ENCODE measurements around the gene HTR1E.
"Not testable (repeated sequence)": the region's sequence is repeated elsewhere in the genome, so short reads cannot be mapped to it uniquely, and the experiment has no call there.

Gene HTR1E

DNA sequence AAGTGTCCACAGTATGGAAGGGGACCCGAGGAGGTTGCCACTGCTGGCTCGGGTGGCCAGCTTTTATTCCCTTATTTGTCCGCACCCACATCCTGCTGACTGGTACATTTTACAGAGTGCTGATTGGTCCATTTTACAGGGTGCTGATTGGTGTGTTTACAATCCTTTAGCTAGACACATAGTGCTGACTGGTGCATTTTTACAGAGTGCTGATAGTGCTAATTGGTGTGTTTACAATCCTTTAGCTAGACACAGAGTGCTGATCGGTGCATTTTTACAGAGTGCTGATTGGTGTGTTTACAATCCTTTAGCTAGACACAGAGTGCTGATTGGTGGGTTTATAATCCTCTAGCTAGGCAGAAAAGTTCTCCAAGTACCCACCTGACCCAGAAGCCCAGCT lies 65.1 kb downstream of the HTR1E start:
- H3K9me3 ChIP-seq (ENCODE audit: control insufficient read depth, low read length); H3K9ac ChIP-seq (ENCODE audit: low read length); H3K36me3 ChIP-seq (ENCODE audit: control insufficient read depth, insufficient read depth, low read length); H3K4me3 ChIP-seq (ENCODE audit: low read length); H3K4me1 ChIP-seq (ENCODE audit: control insufficient read depth, insufficient read depth, low read length); H3K27me3 ChIP-seq (ENCODE audit: control insufficient read depth, insufficient read depth, low read length): not testable (repeated sequence)

DNA sequence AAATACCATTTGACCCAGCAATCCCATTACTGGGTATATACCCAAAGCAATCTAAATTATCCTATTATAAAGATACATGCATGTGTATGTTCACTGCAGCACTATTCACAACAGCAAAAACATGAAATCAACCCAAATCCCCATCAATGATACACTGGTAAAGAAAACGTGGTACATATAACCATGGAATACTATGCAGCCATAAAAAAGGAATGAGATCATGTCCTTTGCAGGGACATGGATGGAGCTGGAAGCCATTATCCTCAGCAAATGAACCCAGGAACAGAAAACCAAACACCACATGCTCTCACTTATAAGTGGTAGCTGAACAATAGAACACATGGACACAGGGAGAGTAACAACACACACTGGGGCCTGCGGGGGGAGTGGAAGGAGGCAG lies 69.2 kb downstream of the HTR1E start:
- not testable (repeated sequence) for H3K36me3 ChIP-seq (ENCODE audit: control insufficient read depth, insufficient read depth, low read length); H3K27me3 ChIP-seq (ENCODE audit: control insufficient read depth, insufficient read depth, low read length); H3K9ac ChIP-seq (ENCODE audit: low read length); H3K4me3 ChIP-seq (ENCODE audit: low read length); H3K9me3 ChIP-seq (ENCODE audit: control insufficient read depth, low read length); H3K4me1 ChIP-seq (ENCODE audit: control insufficient read depth, insufficient read depth, low read length)

DNA sequence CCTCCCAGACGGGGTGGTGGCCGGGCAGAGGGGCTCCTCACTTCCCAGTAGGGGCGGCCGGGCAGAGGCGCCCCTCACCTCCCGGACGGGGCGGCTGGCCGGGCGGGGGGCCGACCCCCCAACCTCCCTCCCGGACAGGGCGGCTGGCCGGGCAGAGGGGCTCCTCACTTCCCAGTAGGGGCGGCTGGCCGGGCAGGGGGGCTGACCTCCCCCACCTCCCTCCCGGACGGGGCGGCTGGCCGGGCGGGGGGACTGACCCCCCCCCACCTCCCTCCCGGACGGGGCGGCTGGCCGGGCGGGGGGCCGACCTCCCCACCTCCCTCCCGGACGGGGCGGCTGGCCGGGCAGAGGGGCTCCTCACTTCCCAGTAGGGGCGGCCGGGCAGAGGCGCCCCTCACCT lies 72.3 kb downstream of the HTR1E start:
- not testable (repeated sequence) for H3K9ac ChIP-seq (ENCODE audit: low read length); H3K4me3 ChIP-seq (ENCODE audit: low read length); H3K36me3 ChIP-seq (ENCODE audit: control insufficient read depth, insufficient read depth, low read length); H3K9me3 ChIP-seq (ENCODE audit: control insufficient read depth, low read length); H3K4me1 ChIP-seq (ENCODE audit: control insufficient read depth, insufficient read depth, low read length); H3K27me3 ChIP-seq (ENCODE audit: control insufficient read depth, insufficient read depth, low read length)

DNA sequence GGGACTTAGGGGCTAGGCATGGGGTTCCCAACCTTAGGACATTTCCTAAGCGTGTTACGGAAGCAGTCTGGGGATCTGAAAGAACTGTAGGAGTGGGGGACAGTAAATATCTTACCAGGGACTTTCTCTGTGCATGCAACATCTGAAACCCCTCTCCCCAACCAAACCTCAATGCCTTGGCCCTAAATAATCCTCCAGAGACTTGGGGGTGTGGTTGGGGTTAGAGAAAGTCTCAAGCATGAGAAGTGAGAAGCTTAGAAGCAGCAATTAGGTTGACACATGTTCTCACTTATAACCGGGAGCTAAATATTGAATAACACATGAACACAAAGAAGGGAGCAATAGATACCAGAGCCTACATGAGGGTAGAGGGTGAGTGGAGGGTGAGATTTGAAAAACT lies 74.7 kb downstream of the HTR1E start:
- H3K27me3 ChIP-seq (ENCODE audit: control insufficient read depth, insufficient read depth, low read length) = no peaks in the 10 kb centered on the region
- H3K36me3 ChIP-seq (ENCODE audit: control insufficient read depth, insufficient read depth, low read length) = no peaks in the 10 kb centered on the region
- no peaks in the 10 kb centered on the region for H3K4me1 ChIP-seq (ENCODE audit: control insufficient read depth, insufficient read depth, low read length)
- no peak overlapping the region for H3K9ac ChIP-seq (ENCODE audit: low read length)
- no peak overlapping the region for H3K4me3 ChIP-seq (ENCODE audit: low read length)
- H3K9me3 ChIP-seq (ENCODE audit: control insufficient read depth, low read length) = no peaks in the 10 kb centered on the region

DNA sequence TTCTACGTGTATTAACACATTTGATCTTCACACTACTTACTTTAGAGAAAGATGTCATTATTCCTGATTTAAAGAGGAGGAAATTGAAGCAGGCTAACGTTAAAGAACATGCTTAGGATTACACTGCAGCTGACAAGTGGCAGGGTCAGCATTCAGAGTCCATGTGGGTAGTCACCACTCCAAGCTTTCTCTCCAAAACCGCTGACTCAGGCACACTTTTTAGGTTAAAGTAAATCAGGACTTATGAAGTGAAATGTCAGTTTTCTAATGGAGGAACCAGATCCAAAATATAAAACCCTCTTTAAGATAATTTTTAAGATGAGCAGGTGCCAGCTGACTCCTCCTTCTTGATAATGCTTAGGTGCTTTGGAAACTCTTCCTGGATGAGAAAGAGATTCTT lies 75.4 kb downstream of the HTR1E start:
- Histone ChIP-seq H3K9ac (ENCODE audit: low read length) (no peak overlapping the region), H3K4me1 (ENCODE audit: control insufficient read depth, insufficient read depth, low read length) (no peaks in the 10 kb centered on the region), H3K9me3 (ENCODE audit: control insufficient read depth, low read length) (no peaks in the 10 kb centered on the region), H3K4me3 (ENCODE audit: low read length) (no peak overlapping the region), H3K36me3 (ENCODE audit: control insufficient read depth, insufficient read depth, low read length) (no peaks in the 10 kb centered on the region), H3K27me3 (ENCODE audit: control insufficient read depth, insufficient read depth, low read length) (no peaks in the 10 kb centered on the region)

DNA sequence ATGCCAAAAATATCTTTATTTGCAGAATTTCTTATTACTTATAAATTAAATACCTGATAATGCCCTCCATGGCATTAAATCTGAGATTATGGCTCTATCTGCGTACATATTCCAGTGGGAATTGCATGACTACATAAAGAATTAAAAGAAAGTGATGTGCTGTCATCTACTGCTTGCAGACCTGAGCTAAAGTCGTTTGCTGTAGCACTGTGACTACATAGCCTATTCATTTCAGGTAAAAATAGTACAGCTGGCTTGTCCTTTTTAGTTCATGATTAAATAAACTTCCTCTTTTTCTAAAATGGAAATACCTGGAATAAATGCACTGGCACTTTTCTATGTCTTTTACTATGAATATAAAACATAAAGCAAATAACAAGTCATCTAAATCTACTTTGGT lies 79.4 kb downstream of the HTR1E start:
- peaks cover 5% of the 10 kb centered on the region for H3K4me1 ChIP-seq (ENCODE audit: control insufficient read depth, insufficient read depth, low read length)
- no peak overlapping the region for H3K4me3 ChIP-seq (ENCODE audit: low read length)
- H3K9ac ChIP-seq (ENCODE audit: low read length) = no peak overlapping the region
- H3K9me3 ChIP-seq (ENCODE audit: control insufficient read depth, low read length) = no peaks in the 10 kb centered on the region
- H3K36me3 ChIP-seq (ENCODE audit: control insufficient read depth, insufficient read depth, low read length) = no peaks in the 10 kb centered on the region
- no peaks in the 10 kb centered on the region for H3K27me3 ChIP-seq (ENCODE audit: control insufficient read depth, insufficient read depth, low read length)

DNA sequence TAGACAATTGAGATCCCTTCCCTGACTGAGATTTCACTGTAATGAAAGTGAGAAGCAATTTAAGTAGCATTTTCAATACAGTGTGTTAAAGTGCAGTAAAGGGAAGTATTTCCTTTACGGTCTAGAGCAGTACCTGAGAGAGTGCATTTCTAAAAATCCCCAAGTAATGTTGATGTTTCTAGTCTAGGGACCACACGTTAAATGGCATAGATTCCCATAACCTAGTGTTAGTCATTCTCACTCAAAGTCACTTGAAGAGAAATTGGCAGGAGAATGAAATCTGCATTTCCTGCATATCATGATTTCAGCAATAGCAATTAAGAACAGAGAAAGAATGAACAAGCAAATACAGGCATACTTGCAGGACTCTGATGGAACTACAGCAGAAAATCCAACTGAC lies 89.7 kb downstream of the HTR1E start:
- no peaks in the 10 kb centered on the region for H3K27me3 ChIP-seq (ENCODE audit: control insufficient read depth, insufficient read depth, low read length)
- no peaks in the 10 kb centered on the region for H3K4me1 ChIP-seq (ENCODE audit: control insufficient read depth, insufficient read depth, low read length)
- H3K36me3 ChIP-seq (ENCODE audit: control insufficient read depth, insufficient read depth, low read length) = no peaks in the 10 kb centered on the region
- H3K4me3 ChIP-seq (ENCODE audit: low read length) = no peak overlapping the region
- H3K9ac ChIP-seq (ENCODE audit: low read length) = no peak overlapping the region
- no peaks in the 10 kb centered on the region for H3K9me3 ChIP-seq (ENCODE audit: control insufficient read depth, low read length)

DNA sequence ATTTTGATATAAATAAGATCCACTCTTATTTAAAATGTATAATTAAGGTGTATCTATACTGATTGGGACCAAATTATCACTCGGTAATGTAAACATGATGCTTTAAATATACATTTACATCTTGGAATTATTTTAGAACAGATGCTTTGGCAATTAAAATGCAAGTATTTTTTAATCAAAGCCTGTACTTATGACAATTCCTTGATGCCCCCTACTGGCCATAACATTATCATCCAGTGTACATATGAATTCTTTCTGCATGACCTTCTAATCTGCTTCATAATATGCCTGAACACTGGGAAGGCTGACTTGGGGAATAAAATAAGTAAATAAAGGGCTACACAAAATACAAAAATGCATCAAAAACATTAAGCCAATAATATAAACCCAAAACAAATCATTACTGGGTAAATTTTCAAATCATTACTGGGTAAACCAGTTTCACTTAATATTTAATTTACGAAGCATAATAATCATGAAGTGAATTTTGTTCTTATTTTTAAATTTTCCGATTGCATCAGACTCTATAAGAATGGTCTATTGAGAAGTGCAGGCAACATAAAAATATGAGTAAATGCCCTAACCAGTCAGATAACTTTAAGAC lies 92.5 kb downstream of the HTR1E start:
- no peak overlapping the region for H3K4me3 ChIP-seq (ENCODE audit: low read length)
- no peaks in the 10 kb centered on the region for H3K36me3 ChIP-seq (ENCODE audit: control insufficient read depth, insufficient read depth, low read length)
- no peaks in the 10 kb centered on the region for H3K4me1 ChIP-seq (ENCODE audit: control insufficient read depth, insufficient read depth, low read length)
- H3K9me3 ChIP-seq (ENCODE audit: control insufficient read depth, low read length) = no peaks in the 10 kb centered on the region
- H3K9ac ChIP-seq (ENCODE audit: low read length) = no peak overlapping the region
- no peaks in the 10 kb centered on the region for H3K27me3 ChIP-seq (ENCODE audit: control insufficient read depth, insufficient read depth, low read length)

DNA sequence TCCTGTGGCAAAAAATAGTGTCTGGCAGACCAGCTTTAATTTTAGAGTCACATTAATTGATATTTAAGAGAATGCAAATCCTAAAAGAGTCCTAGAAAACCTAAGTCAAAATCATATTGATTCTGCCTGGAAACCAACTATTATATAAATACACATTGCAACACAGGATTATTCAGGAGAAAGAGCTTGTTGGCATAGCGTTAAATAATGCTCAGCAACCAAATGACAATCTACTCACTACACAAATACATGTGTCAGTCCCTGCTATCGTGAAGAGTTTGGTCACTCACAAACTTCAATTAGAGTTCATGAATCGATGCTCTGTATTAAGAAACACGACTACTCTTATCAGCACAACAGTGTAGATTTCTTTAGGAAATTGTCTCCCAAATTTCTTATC lies 103.4 kb downstream of the HTR1E start:
- Histone ChIP-seq H3K9ac (ENCODE audit: low read length) (no peak overlapping the region), H3K36me3 (ENCODE audit: control insufficient read depth, insufficient read depth, low read length) (no peaks in the 10 kb centered on the region), H3K27me3 (ENCODE audit: control insufficient read depth, insufficient read depth, low read length) (no peaks in the 10 kb centered on the region), H3K9me3 (ENCODE audit: control insufficient read depth, low read length) (no peaks in the 10 kb centered on the region), H3K4me3 (ENCODE audit: low read length) (no peak overlapping the region), H3K4me1 (ENCODE audit: control insufficient read depth, insufficient read depth, low read length) (no peaks in the 10 kb centered on the region)

DNA sequence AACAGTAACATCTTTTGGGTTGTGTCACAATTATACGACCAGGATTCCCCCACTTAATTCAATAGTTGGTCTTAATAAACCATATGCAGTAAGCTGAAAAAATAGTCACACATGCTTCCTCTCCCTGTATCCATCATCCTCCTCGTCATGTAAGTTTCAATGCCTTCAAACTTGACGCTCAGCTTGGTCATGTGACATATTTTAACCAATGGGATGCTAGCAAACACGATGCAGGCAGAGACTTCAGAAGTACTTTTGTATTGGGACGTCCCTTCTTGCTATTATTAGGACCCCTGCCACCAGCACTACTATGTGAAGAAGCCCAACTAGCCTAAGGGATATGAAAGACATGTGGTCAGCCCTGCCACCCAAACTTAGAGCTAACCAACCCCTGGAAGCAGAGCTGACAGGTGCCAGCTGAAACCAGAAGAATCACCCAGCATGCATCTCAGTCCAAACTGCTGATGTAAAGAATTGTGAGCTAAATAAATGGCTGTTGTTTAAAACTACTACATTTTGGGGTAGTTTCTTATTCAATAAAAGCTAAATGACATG lies 108.3 kb downstream of the HTR1E start:
- no peaks in the 10 kb centered on the region for H3K9me3 ChIP-seq (ENCODE audit: control insufficient read depth, low read length)

DNA sequence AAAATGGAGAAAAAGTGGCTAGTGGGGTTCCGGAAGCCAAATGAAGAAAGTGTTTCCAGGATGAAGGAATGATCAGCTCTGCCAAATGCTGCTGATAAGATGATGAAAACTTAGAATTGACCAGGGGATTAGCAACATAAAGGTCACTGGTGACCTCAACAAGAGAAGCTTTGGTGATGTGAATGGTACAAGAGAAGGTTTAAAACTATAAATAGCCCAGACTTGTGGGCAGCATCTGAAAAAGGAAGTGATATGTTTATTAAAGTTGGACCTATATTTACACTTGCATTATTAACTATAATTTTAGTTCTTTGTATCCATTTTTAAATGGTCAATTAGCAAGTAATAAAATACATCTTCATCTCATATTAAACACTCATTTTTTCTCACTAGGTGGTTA lies 112.5 kb downstream of the HTR1E start:
- Histone ChIP-seq H3K9ac (ENCODE audit: low read length) (no peak overlapping the region), H3K4me1 (ENCODE audit: control insufficient read depth, insufficient read depth, low read length) (no peaks in the 10 kb centered on the region), H3K9me3 (ENCODE audit: control insufficient read depth, low read length) (no peaks in the 10 kb centered on the region), H3K27me3 (ENCODE audit: control insufficient read depth, insufficient read depth, low read length) (no peaks in the 10 kb centered on the region), H3K4me3 (ENCODE audit: low read length) (no peak overlapping the region), H3K36me3 (ENCODE audit: control insufficient read depth, insufficient read depth, low read length) (no peaks in the 10 kb centered on the region)

More for the DNA sequence above, 108.3 kb downstream of the HTR1E start:
- Histone ChIP-seq H3K4me3 (ENCODE audit: low read length) (no peak overlapping the region), H3K4me1 (ENCODE audit: control insufficient read depth, insufficient read depth, low read length) (no peaks in the 10 kb centered on the region), H3K27me3 (ENCODE audit: control insufficient read depth, insufficient read depth, low read length) (no peaks in the 10 kb centered on the region), H3K36me3 (ENCODE audit: control insufficient read depth, insufficient read depth, low read length) (no peaks in the 10 kb centered on the region), H3K9ac (ENCODE audit: low read length) (no peak overlapping the region)

DNA sequence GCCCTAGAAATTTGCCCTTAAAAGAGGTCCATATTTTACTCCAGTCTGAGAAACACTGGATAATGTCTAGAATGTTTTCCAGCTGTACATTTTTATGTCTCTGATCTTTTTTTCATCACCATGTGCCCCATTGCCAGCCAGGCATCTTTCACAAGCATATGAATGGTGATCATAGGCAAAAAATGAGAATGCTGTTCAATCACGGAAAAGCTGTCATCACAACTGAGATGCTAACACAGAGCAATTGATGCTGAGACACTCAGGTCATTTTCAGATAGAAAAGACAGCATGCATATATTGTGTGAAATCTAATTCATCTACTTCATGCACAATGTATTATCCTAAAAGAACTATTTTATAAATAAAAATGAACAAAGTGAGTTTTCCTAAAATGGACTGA lies 116.0 kb downstream of the HTR1E start:
- H3K4me3 ChIP-seq (ENCODE audit: low read length) = no peak overlapping the region
- no peaks in the 10 kb centered on the region for H3K9me3 ChIP-seq (ENCODE audit: control insufficient read depth, low read length)
- H3K27me3 ChIP-seq (ENCODE audit: control insufficient read depth, insufficient read depth, low read length) = no peaks in the 10 kb centered on the region
- H3K36me3 ChIP-seq (ENCODE audit: control insufficient read depth, insufficient read depth, low read length) = no peaks in the 10 kb centered on the region
- H3K4me1 ChIP-seq (ENCODE audit: control insufficient read depth, insufficient read depth, low read length) = no peaks in the 10 kb centered on the region
- H3K9ac ChIP-seq (ENCODE audit: low read length) = no peak overlapping the region

Data from mucosa of stomach (tissue), 1 donor.